B cell (primary cell): ENCODE data around the gene ATP8A2. TPM values are rescaled to one million over a fixed set of nuclear protein-coding genes. Genes with fewer than 3 reads are reported as not detected.

Experiments used
- ATAC-seq: fragments of 200-7000 bp; cut with Tn5 transposase; one replicate; pipeline ENCODE4 v1.10.0; 2021; ENCODE audit warnings: low read depth, mild to moderate bottlenecking, moderate number of reproducible peaks, moderate library complexity
- CTCF ChIA-PET: fragments of 350-600 bp; sonication (Branson Sonifier 250); formaldehyde crosslinking; loops from one replicate; lab custom pipeline; 2021; ENCODE audit warnings: antibody characterized with exemption, inconsistent platforms; lab: Charles Lee
- POLR2A ChIA-PET: fragments of 350-600 bp; sonication (Branson Sonifier 250); formaldehyde crosslinking; loops from one replicate; lab custom pipeline; 2021; ENCODE audit warnings: antibody characterized with exemption; lab: Charles Lee
- DNase-seq: peaks from one replicate; pipeline ENCODE4 v3.0.0; 2013
- H2AFZ ChIP-seq: 2 replicates; pipeline ENCODE4 v1.6.1; 2012; ENCODE audit warnings: mild to moderate bottlenecking, low read depth, low read length; ENCODE audit not compliant: insufficient read depth, poor library complexity, severe bottlenecking
- H3K27ac ChIP-seq, 2 donors: 1 replicate in 1 of 2; 2 replicates in 1 of 2; pipeline ENCODE4 v1.5.1; 2012 to 2013; ENCODE audit warnings: low read length in 2 of 2, mild to moderate bottlenecking in 2 of 2, moderate library complexity in 1 of 2
- H3K27me3 ChIP-seq, 4 experiments: fragments of 200-600 bp in 1 of 4; sonication (generic) in 1 of 4; replicated peaks in 1 of 4; 1 replicate in 2 of 4; 2 replicates in 2 of 4; pipeline versions ENCODE4 v1.6.1 to v1.7.0; 2013 to 2016; ENCODE audit warnings: low read length in 3 of 4, mild to moderate bottlenecking in 2 of 4, mixed read lengths in 1 of 4, moderate library complexity in 1 of 4; ENCODE audit not compliant: insufficient read depth in 4 of 4, control insufficient read depth in 3 of 4; ENCODE audit errors: control extremely low read depth in 1 of 4
- H3K36me3 ChIP-seq, 2 experiments: replicated peaks in 1 of 2; 1 replicate in 1 of 2; 2 replicates in 1 of 2; pipeline versions ENCODE4 v1.6.1 to v1.7.1; 2013; ENCODE audit warnings: low read length in 1 of 2; ENCODE audit not compliant: insufficient read depth in 2 of 2, control insufficient read depth in 1 of 2; ENCODE audit errors: control extremely low read depth in 1 of 2, extremely low read depth in 1 of 2
- H3K4me1 ChIP-seq, 2 donors: fragments of 200-600 bp in 1 of 2; sonication (generic) in 1 of 2; 1 replicate in 1 of 2; 2 replicates in 1 of 2; pipeline versions ENCODE4 v1.5.1 to v1.6.1; 2013 to 2017; ENCODE audit warnings: low read length in 2 of 2; ENCODE audit not compliant: control insufficient read depth in 2 of 2, insufficient read depth in 2 of 2
- H3K4me2 ChIP-seq: replicated peaks from 2 replicates; pipeline ENCODE3; 2012; ENCODE audit warnings: mild to moderate bottlenecking, low read depth, low read length; ENCODE audit not compliant: poor library complexity, severe bottlenecking
- H3K4me3 ChIP-seq, 5 experiments: fragments of 200-600 bp in 1 of 5; sonication (generic) in 1 of 5; 1 replicate in 3 of 5; 2 replicates in 2 of 5; pipeline versions ENCODE4 v1.5.1 to v1.7.0; 2011 to 2016; ENCODE audit warnings: low read length in 4 of 5, mild to moderate bottlenecking in 4 of 5, low read depth in 2 of 5, control low read depth in 1 of 5, moderate library complexity in 1 of 5; ENCODE audit not compliant: insufficient read depth in 1 of 5; ENCODE audit errors: control extremely low read depth in 1 of 5, extremely low read depth in 1 of 5
- H3K79me2 ChIP-seq: fragments of 200-600 bp; sonication (generic); one replicate; pipeline ENCODE4 v1.6.0; 2016; ENCODE audit warnings: low read length; ENCODE audit not compliant: control insufficient read depth, insufficient read depth
- H3K9ac ChIP-seq: fragments of 200-600 bp; sonication (generic); 2 replicates; pipeline ENCODE4 v1.6.1; 2017; ENCODE audit warnings: mild to moderate bottlenecking, low read length, moderate library complexity
- H3K9me3 ChIP-seq, 3 donors: one replicate each; pipeline versions ENCODE4 v1.6.1 to v1.7.1; 2013; ENCODE audit warnings: low read length in 2 of 3; ENCODE audit not compliant: control insufficient read depth in 2 of 3, insufficient read depth in 1 of 3; ENCODE audit errors: control extremely low read depth in 1 of 3
- H4K20me1 ChIP-seq: 2 replicates; pipeline ENCODE4 v1.6.0; 2012; ENCODE audit warnings: mild to moderate bottlenecking, low read length; ENCODE audit not compliant: insufficient read depth, control insufficient read depth, poor library complexity, severe bottlenecking
- H3K27ac Mint-ChIP-seq: one replicate; pipeline ENCODE4 v1.8.0; 2021; ENCODE audit warnings: mixed read lengths
- H3K27me3 Mint-ChIP-seq: one replicate; pipeline ENCODE4 v1.8.0; 2021; ENCODE audit warnings: mixed read lengths
- H3K4me1 Mint-ChIP-seq: one replicate; pipeline ENCODE4 v1.8.0; 2021; ENCODE audit warnings: mixed read lengths
- H3K4me3 Mint-ChIP-seq: one replicate; pipeline ENCODE4 v1.8.0; 2021; ENCODE audit warnings: mixed read lengths
- H3K9me3 Mint-ChIP-seq: one replicate; pipeline ENCODE4 v1.8.0; 2022; ENCODE audit warnings: mixed read lengths; ENCODE audit not compliant: insufficient read depth
- CTCF ChIP-seq: fragments of 200-600 bp; IDR thresholded peaks from one replicate; pipeline ENCODE4 v1.8.0; 2022; ENCODE audit warnings: antibody characterized with exemption, mild to moderate bottlenecking
- EZH2 ChIP-seq: IDR thresholded peaks from 2 replicates; pipeline ENCODE4 v1.6.1; 2012; ENCODE audit warnings: borderline replicate concordance, low read depth, mild to moderate bottlenecking, moderate library complexity, low read length; ENCODE audit not compliant: insufficient read depth, poor library complexity, severe bottlenecking
- WGBS: methylation state at CpG from one replicate; pipeline ENCODE4 v1.1.5; 2013; ENCODE audit warnings: missing lambda C conversion rate; ENCODE audit not compliant: insufficient coverage; 5-methylcytosine and 5-hydroxymethylcytosine counted together
- intact Hi-C: fragments of 100-400 bp; cut with micrococcal nuclease; formaldehyde crosslinking; loops from one replicate; pipeline ENCODE4 v1.10.0; 2022
- polyA plus RNA-seq: library from polyadenylated mRNA; depleted of rRNA; stranded (reverse); fragments of >200 nt; gene quantifications from 2 replicates; pipeline ENCODE4 v1.2.3, GENCODE V29; 2012
- total RNA-seq, 2 donors: library from RNA; stranded (reverse); fragments of 120-200 nt in 1 of 2; gene quantifications; 1 replicate in 1 of 2; 2 replicates in 1 of 2; pipeline versions ENCODE4 v1.2.3 to v1.2.4, GENCODE V29; 2013 to 2022

Gene ATP8A2
- total and polyA plus RNA-seq, 2 donors (not counting 1 experiment from before 2014, with no cell fraction given) = not detected

- ChIA-PET CTCF (no interaction called here), POLR2A (no interaction called here)
- no peaks in the 10 kb centered on the region for H3K4me1 ChIP-seq
- no peaks in the 10 kb centered on the region for H3K36me3 ChIP-seq
- no peaks in the 10 kb centered on the region for H4K20me1 ChIP-seq
- no peak overlapping the region for H3K27ac ChIP-seq
- no peaks in the 10 kb centered on the region for H3K9me3 ChIP-seq
- H3K79me2 ChIP-seq = no peaks in the 10 kb centered on the region
- no peak for ATAC-seq
- H3K4me1 Mint-ChIP-seq = no peaks in the 10 kb centered on the region
- H3K4me3 ChIP-seq = no peak overlapping the region
- H3K9me3 Mint-ChIP-seq = no peaks in the 10 kb centered on the region
- H3K27me3 ChIP-seq = peaks cover 0 to 4% (median 0%) of the 10 kb centered on the region in 4 experiments
- TF ChIP-seq CTCF (no peak), EZH2 (no peak)
- 79% methylated on average over 2 of the region's 4 CpGs for WGBS
- H3K27ac Mint-ChIP-seq = no peak overlapping the region
- no peak for DNase-seq
- H3K4me2 ChIP-seq = no peak overlapping the region
- no peak overlapping the region for H3K9ac ChIP-seq
- H3K27me3 Mint-ChIP-seq = peaks cover 4% of the 10 kb centered on the region
- intact Hi-C loops = no loop called here
- H2AFZ ChIP-seq = no peak overlapping the region
- no peak overlapping the region for H3K4me3 Mint-ChIP-seq
Measured at GRCh38 chr13:25920931-25921330, 549.2 kb downstream of the ATP8A2 start.

- no peak overlapping the region for H3K4me3 ChIP-seq
- no peaks in the 10 kb centered on the region for H3K9me3 Mint-ChIP-seq
- intact Hi-C loops = no loop called here
- H3K27ac ChIP-seq = no peak overlapping the region
- 73% methylated on average over 6 of the region's 9 CpGs for WGBS
- H3K9me3 ChIP-seq = no peaks in the 10 kb centered on the region
- H3K9ac ChIP-seq = no peak overlapping the region
- TF ChIP-seq CTCF (no peak), EZH2 (no peak)
- no peak overlapping the region for H2AFZ ChIP-seq
- POLR2A ChIA-PET = no interaction called here
- no peaks in the 10 kb centered on the region for H3K79me2 ChIP-seq
- H4K20me1 ChIP-seq = no peaks in the 10 kb centered on the region
- H3K4me2 ChIP-seq = no peak overlapping the region
- H3K27ac Mint-ChIP-seq = no peak overlapping the region
- H3K27me3 ChIP-seq = peaks cover 0 to 4% (median 0%) of the 10 kb centered on the region in 4 experiments
- DNase-seq (no peak), ATAC-seq (no peak)
- H3K4me3 Mint-ChIP-seq = no peak overlapping the region
- H3K27me3 Mint-ChIP-seq = peaks cover 4% of the 10 kb centered on the region
- no peaks in the 10 kb centered on the region for H3K36me3 ChIP-seq
- H3K4me1 ChIP-seq = no peaks in the 10 kb centered on the region
- no peaks in the 10 kb centered on the region for H3K4me1 Mint-ChIP-seq
- CTCF ChIA-PET = no interaction called here
Measured at GRCh38 chr13:25922376-25922775, 550.6 kb downstream of the ATP8A2 start.
